ENCODE data around the gene LRRC75A. TPM values are rescaled to one million over a fixed set of nuclear protein-coding genes. Genes with fewer than 3 reads are reported as not detected.

Gene LRRC75A
- total and polyA plus RNA-seq, 3 donors from 2014 or later = 39.1 to 47.9 (median 44.5) TPM

DNA sequence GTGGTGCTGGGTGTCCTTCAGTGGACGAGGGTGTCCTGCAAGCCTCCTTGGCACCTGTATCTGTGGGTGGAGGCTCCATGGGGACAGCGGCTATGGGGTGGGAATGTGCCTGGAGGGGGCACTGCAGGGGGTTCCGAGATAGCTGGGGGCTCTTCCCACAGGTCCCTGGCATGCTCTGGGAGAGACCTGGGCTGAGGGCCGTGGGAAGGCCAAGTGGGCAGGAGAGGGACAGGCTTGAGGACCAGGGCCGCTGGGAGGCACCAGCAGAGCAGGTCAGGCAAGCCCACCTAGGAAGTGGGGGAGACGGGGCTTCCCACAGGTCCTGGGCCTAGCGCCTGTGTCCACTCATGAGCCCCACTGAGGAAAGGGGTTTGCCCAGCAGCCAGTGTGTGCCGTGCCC lies 9.7 kb downstream of the LRRC75A start:
- no peaks in the 10 kb centered on the region for H3K9me3 ChIP-seq
- no peak for TF ChIP-seq CTCF (IDR thresholded peaks at IDR 0.05)
- WGBS, 2 donors = 87 to 90% methylated on average over 2 to 8 of the region's 8 CpGs
- no peaks in the 10 kb centered on the region for H3K27me3 ChIP-seq
- no peak for DNase-seq
- H3K4me3 ChIP-seq = no peak overlapping the region
- no peak overlapping the region for H3K27ac ChIP-seq
- intact Hi-C loops (cut with DNase I; ENCODE audit: low total_unique reads) = no loop called here
- H3K4me1 ChIP-seq = peaks cover 49% of the 10 kb centered on the region
- no peaks in the 10 kb centered on the region for H3K36me3 ChIP-seq (ENCODE audit: low read depth, missing control alignments)

DNA sequence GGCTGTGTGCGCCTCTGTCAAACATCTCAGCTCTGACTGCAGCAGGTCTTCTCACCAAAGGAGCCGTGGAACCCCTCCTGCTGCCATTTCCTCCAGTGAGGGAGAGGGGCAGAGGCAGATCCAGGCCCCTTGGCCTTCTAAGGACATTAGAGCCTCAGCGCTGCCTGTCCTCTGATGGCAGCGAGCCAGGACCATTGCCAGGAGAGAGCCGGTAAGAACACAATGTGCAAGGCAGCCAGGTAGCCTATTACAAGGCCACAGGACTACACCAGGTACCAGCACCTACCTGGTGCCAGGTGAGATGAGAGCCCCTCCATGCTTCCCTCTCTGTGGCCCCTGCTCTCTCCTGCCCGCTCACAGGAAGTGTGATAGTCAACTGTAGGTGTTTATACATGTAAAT lies 11.0 kb downstream of the LRRC75A start:
- Histone ChIP-seq H3K9me3 (no peaks in the 10 kb centered on the region), H3K27me3 (no peaks in the 10 kb centered on the region), H3K36me3 (ENCODE audit: low read depth, missing control alignments) (no peaks in the 10 kb centered on the region), H3K4me3 (no peak overlapping the region), H3K4me1 (peaks cover 41% of the 10 kb centered on the region), H3K27ac (no peak overlapping the region)
- intact Hi-C loops (cut with DNase I; ENCODE audit: low total_unique reads) = no loop called here
- DNase-seq = no peak
- no peak for TF ChIP-seq POLR2A (IDR thresholded peaks at IDR 0.05)
- no peak for TF ChIP-seq CTCF (IDR thresholded peaks at IDR 0.05)
- WGBS, 2 donors = 82 to 85% methylated on average over 6 of the region's 6 CpGs

DNA sequence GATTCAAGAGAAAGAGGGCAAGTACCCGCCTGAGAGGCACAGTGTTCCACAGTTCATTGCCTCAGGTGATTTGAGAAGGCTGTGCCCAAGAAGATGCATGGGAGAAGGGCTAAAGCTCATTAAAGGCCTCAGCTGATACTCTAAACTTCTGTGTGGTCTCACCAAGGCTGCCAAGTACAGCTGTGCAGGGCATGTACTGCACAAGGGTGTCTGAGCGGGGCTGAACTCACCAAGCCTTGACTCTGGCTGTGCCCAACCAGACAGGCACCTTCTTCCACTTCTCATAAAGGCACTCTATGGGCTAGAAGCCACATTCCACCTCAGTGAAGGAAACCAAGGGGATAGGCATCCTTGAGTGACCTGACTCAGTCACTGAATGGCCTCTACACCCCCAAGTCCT lies 12.7 kb downstream of the LRRC75A start:
- Histone ChIP-seq H3K36me3 (ENCODE audit: low read depth, missing control alignments) (no peaks in the 10 kb centered on the region), H3K27me3 (no peaks in the 10 kb centered on the region), H3K4me3 (no peak overlapping the region), H3K9me3 (no peaks in the 10 kb centered on the region), H3K4me1 (peaks cover 23% of the 10 kb centered on the region), H3K27ac (no peak overlapping the region)
- TF ChIP-seq CTCF (IDR thresholded peaks at IDR 0.05) = no peak
- no peak for TF ChIP-seq POLR2A (IDR thresholded peaks at IDR 0.05)
- 78 to 86% methylated on average over 2 of the region's 2 CpGs for WGBS, 2 donors
- DNase-seq = no peak
- intact Hi-C loops (cut with DNase I; ENCODE audit: low total_unique reads) = no loop called here

GRCh38 chr17:16478649-16479048 lies 13.3 kb downstream of the LRRC75A start:
- no peaks in the 10 kb centered on the region for H3K27me3 ChIP-seq
- TF ChIP-seq POLR2A (IDR thresholded peaks at IDR 0.05) (no peak), CTCF (IDR thresholded peaks at IDR 0.05) (no peak)
- WGBS, 2 donors = 65 to 75% methylated on average over 6 of the region's 6 CpGs
- H3K9me3 ChIP-seq = no peaks in the 10 kb centered on the region
- no peaks in the 10 kb centered on the region for H3K36me3 ChIP-seq (ENCODE audit: low read depth, missing control alignments)
- DNase-seq = no peak
- no peak overlapping the region for H3K4me3 ChIP-seq
- intact Hi-C loops (cut with DNase I; ENCODE audit: low total_unique reads) = no loop called here
- peaks cover 20% of the 10 kb centered on the region for H3K4me1 ChIP-seq
- H3K27ac ChIP-seq = no peak overlapping the region

DNA sequence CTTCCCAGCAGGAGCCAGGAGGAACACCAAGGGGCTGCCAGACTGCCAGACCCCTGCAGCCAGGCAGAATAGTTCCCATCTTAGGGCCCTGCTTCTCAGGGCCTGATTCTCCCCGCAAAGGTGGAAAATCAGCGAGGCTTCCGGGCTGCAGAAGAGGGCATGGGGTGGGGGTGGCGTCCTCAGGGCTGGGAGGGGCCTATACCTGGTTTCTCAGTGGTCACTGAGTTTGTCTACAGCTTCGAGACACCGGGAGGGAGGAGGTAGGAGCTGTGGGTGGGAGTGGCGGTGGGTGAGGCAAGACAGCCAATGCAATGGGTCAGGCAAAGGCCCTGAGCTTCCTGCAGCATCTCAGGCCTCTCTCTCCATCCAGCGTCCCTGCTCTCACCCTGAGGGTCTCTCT lies 14.3 kb downstream of the LRRC75A start:
- peak overlapping the region; percentile 12 to 66 for H3K27ac ChIP-seq
- H3K9me3 ChIP-seq = no peaks in the 10 kb centered on the region
- H3K27me3 ChIP-seq = no peaks in the 10 kb centered on the region
- WGBS, 2 donors = 66 to 79% methylated on average over 8 of the region's 8 CpGs
- no peak overlapping the region for H3K4me3 ChIP-seq
- H3K36me3 ChIP-seq (ENCODE audit: low read depth, missing control alignments) = no peaks in the 10 kb centered on the region
- no peak for TF ChIP-seq CTCF (IDR thresholded peaks at IDR 0.05)
- no peak for TF ChIP-seq POLR2A (IDR thresholded peaks at IDR 0.05)
- DNase-seq = no peak
- H3K4me1 ChIP-seq = peaks cover 20% of the 10 kb centered on the region
- intact Hi-C loops (cut with DNase I; ENCODE audit: low total_unique reads) = no loop called here
